Activated effector memory CD4-positive, alpha-beta T cell treated with Interleukin-2 at 50 U/mL for 16 hours (primary cell): ENCODE measurements around the gene FAM229A.

ENCODE experiments used
- DNase-seq: peaks from one replicate; pipeline ENCODE4 v3.0.0-alpha.2; 2020

The FAM229A gene

DNA sequence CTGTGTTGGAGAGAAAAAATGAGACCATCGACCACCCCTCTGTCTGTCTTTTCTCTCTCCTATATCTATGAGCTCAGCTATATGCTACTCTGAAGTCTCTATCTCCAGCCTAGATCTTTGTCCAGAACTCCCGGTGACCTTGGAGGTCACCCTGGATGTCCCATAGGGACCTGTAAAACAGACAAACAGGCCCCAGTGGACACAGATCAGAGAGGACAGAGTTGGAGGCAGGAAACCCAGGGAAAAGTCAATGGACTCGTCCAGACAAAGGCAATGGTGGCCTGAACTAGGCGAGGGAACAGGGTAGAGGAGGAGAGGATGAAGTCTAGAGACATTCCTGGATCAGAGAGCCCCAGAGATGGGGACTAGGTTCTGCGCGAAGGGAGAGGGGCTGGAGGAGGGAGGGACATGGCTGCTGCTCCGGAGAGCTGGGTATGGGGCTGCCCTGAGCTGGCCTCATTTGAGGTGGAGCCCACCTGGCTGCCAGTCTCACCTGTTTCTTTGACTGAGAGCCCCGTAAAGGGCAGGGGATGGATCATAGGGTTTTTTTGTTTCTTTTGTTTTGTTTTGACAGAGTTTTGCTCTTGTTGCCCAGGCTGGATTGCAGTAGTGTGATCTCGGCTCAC, 15.6 kb downstream of the FAM229A start:
- no peak for DNase-seq

DNA sequence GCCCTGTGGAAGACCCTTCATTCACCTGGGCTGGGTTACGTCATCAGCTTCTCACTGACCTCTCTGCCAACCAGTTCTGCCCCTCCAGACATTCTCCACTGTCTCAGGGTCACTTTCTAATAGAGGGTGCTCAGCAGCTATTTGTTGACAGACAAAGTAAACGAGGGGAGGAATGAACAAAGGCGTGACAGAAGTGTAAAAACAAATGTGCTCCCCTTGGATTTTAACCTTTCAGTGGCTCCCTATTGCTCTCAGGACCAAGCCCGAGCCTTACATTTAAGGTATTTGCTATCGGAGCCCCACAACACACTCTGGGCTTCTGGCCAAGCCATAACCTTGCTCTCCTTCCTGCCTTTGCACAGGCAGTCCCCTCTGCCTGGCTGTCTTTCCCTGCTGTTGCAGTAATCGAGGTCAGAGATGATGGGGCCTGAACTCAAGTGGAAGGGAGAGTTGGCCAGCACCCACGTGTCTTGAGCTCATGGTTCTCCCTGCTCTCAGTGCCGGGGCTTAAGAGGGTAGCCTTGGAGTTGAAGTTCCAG, 16.9 kb downstream of the FAM229A start:
- peak; percentile 28 for DNase-seq

DNA sequence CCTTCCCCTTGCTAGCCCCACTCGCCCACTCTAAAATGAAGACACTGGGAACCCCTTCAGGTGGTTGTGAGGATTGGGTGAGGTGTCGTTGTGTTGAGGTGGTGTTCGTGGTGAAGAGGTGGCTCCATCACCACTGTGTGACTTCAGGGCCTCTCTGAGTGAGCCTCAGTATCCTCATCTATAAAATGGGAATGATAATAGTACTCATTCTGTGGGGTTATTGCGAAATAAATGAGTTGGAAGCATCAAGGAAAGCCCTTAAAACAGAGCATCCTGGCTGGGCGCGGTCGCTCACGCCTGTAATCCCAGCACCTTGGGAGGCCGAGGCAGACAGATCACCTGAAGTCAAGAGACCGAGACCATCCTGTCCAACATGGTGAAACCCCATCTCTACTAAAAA, 19.6 kb downstream of the FAM229A start:
- DNase-seq: no peak

GRCh38 chr1:32341971-32342370, 20.3 kb downstream of the FAM229A start:
- DNase-seq: no peak

- no peak for DNase-seq
Measured at GRCh38 chr1:32341186-32341757, 21.0 kb downstream of the FAM229A start.

DNA sequence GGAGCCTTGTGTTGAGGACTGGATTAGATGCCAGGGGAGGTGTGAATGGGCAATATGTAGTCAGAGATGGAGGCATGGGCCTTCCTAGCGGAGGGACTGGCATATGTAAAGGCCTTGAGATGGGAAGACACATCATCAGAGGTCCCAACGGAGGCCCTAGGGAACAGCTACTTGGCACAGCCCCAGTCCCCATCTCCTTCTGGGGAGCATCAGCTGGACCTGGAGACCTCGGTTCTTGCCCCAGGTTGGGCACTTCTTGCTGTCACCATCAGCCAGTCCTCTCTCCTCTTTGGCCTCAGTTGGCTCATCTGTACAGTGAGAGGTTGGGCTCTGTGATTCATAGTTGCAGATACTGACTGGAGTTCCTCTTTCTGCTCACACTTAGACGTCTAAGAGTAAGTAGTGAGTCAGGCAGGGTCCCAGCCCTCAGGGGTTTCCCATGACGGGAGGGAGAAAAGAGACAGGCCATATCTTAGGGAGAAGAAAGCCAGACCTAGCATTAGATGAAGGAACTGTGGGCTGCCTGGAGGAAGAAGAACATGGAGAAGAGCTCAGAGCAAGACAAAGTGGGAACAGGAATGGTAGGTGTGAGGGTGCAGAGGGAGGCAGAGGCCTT, 22.8 kb downstream of the FAM229A start:
- DNase-seq: no peak

- DNase-seq: no peak
Measured at GRCh38 chr1:32338637-32339145, 23.6 kb downstream of the FAM229A start.

- no peak for DNase-seq
Measured at GRCh38 chr1:32337855-32338636, 24.2 kb downstream of the FAM229A start.

DNA sequence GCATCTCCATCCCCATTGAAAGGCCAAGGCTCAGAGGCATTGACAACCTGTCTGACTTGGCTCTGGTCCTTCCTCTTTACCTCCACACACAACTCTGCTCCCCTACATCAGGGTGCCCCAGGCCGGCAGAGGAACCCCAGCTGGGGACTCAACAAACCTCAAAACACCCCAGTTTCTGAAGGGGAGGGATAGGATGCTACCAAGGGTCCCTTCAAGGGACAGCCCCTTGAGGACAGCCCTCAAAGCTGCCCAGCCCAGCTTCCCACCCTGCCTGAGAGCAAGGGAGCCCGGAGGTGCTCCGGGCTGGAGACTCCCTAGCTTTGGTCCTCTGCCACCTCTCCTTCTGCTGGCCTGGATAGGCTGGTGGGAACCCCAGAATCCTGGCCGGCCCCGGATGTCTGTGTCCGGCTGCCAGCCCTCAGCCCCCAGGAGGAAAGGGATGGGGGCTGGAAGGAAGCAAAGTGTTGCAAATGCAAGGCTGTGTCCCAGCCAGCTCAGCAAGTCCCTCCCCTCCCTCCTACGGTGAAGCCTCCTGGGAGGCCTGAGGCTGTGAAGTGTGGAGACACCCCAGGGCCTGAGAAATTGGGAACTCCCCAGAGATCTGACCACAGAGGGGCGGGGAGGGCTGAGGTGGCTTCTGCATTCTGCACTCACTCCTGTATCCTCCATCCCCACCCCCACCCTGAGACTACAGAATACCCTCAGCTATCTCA, 25.2 kb downstream of the FAM229A start:
- DNase-seq: peak; percentile 16

- DNase-seq: no peak
Measured at GRCh38 chr1:32336591-32336932, 25.7 kb downstream of the FAM229A start.

DNA sequence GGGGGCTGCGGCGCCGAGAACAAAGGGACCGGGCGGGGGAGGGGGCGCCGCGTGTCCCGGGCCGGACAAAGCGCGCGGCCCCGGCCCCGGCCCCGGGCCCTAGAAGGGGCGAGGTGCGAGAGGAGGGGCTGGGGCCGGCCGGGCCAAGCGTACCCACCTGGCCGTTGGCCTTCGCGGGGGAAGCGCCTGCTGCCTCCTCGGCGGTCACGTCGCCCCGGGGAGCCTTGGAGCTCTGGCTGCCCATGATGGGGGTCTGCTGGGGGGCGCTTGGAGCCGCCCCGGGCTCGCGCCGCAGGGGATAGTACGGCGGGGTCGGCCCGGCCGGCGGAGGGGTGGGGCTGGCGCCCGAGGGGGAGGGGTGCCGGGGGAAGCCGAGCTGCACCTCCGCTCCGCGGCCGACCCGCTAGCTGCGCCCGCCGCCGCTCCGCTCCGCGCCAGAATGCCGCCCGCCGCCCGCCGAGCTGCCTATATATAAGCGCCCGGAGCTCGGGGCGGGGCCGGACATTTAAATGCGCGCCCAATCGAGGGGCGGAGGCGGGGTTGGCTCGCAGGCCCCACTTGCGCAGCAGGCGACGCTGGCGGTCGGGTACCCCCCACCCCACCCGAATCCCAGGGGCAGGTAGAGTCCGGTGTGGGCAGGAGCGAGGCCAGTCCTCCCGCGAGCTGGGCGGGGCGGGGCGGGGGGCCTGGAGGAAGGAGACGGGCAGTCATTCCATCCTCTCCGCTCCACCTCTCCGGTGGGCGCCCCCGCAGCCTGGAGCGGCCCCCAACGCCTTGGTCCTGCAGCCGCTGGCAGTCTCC, 26.3 kb downstream of the FAM229A start, which contains the start of gene MARCKSL1:
Gene MARCKSL1, minus strand, starts transcription at position 444 of the 801 bp plus-strand sequence. Its CDS starts 200 bp downstream, at position 244.
- peak; percentile 79 for DNase-seq

- no peak for DNase-seq
Measured at GRCh38 chr1:32335535-32335789, 26.8 kb downstream of the FAM229A start.

DNA sequence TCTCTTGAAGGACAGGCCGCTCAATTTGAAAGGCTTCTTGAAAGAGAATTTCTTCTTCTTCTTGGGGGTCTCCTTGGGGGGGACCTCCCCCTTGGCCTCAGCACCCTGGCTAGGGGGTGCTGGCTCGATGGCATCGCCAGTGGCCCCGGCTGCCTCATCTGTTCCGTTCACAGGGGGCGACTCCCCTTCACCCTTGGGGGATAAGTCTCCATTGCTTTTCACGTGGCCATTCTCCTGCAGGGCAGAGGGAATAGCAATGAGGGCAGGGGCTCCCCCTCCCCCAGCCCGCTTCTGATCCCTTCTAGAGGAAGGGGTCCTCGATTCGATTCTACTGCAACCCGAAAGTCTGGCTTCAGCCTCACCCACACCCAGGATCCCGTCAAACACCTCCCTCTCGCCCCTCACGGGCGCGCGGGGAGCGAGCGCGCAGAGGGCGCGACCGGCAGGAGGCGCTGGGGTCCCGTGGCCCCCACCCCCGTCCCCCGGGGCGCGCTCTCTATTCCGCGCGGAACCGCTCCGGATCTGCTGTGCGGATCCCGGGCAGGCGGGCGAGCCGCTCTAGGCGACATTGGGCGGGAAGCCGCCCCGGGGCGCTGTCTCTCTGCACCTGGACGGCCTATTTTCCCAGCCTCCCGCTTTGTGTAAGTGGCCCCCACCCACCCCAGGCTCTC, 27.3 kb downstream of the FAM229A start:
- peak; percentile 60 for DNase-seq

- DNase-seq: no peak
Measured at GRCh38 chr1:32334274-32334861, 27.9 kb downstream of the FAM229A start.

DNA sequence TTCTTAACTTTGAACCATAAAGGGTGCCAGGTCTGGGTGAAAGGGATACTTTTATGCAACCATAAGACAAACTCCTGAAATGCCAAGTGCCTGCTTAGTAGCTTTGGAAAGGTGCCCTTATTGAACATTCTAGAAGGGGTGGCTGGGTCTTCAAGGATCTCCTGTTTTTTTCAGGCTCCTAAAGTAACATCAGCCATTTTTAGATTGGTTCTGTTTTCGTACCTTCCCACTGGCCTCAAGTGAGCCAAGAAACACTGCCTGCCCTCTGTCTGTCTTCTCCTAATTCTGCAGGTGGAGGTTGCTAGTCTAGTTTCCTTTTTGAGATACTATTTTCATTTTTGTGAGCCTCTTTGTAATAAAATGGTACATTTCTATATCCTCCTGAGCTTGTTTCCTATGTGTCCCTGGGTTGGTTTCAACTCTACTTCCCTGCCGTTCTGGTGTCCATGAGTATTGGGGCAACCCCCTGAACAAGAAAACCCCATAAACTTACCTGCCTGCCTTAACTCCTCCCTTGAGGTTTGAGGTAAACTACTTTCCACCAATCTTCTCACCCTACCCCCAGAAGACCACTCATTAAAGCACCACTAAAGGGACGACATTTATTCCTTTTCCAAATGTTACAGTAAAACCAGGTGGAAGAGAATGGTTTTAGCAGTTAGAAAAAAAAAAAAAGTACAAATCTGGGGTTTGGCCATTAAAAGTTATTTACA, 28.9 kb downstream of the FAM229A start:
- DNase-seq: no peak

- no peak for DNase-seq
Measured at GRCh38 chr1:32332290-32333079, 29.8 kb downstream of the FAM229A start.

DNA sequence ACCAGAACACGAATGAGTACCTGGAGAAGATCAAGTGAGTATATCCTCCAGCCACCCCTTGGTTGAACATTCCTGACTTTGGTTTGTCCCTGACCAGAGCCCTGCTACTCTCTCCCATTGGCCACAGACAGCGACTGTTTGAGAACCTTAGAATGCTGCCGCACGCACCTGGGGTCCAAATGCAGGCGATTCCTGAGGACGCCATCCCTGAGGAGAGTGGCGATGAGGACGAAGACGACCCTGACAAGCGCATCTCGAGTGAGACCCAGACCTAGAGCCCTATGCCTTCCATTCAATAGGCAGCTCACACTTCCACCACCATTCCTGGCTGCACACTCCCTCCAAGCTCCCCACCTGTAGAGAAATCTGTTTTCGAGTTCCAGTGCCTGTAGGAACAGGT, 30.7 kb downstream of the FAM229A start:
- no peak for DNase-seq

GRCh38 chr1:32330558-32331151, 31.6 kb downstream of the FAM229A start:
- DNase-seq: no peak

DNA sequence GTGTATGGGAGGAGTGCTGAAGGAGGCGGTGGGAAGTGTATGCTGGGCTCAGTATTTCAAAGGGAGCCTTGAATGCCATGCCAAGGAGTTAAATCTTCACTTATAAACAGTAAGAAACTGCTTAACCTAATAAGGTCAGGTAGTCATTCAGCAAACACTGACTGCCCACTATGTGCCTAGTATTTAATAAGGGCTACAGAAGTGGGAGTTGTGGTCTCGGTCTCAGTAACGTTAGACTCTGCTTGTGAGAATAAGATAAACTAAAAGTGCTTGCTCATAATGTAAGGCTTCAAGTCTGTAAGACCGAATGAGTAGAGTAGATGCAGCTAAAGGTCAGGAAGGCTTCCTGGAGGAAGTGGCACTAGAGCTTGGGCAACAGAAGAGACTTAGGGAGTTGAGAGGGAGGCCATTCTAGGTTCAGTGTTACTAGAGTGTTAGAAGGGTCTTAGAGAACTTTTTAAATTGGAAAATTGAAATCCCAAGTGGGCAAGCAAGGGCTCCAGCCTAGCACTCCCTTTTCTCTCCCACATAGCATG, 32.3 kb downstream of the FAM229A start:
- no peak for DNase-seq
